Neural cell (in vitro differentiated cells): ENCODE measurements around the gene CD72. TPM values are rescaled to one million over a fixed set of nuclear protein-coding genes. Genes with fewer than 3 reads are reported as not detected.
"Not testable (repeated sequence)": the region's sequence is repeated elsewhere in the genome, so short reads cannot be mapped to it uniquely, and the experiment has no call there.

ENCODE experiments used
- H2AFZ ChIP-seq: fragments of 200-600, 300-800 bp; sonication (generic), shearing (Covaris generic); 2 replicates; pipeline ENCODE4 v1.6.0; 2014; ENCODE audit warnings: low read depth, mild to moderate bottlenecking, antibody characterized with exemption, low read length, moderate library complexity
- H3F3A ChIP-seq: fragments of 200-600 bp; shearing (Covaris generic); 2 replicates; pipeline ENCODE4 v1.6.1; 2016; ENCODE audit warnings: mild to moderate bottlenecking, moderate library complexity, mixed read lengths, antibody characterized with exemption, low read length; ENCODE audit not compliant: insufficient read depth, poor library complexity, severe bottlenecking
- H3K27ac ChIP-seq: fragments of 200-600, 300-800 bp; sonication (generic), shearing (Covaris generic); 2 replicates; pipeline ENCODE4 v1.5.1; 2014; ENCODE audit warnings: mild to moderate bottlenecking, low read length, moderate library complexity
- H3K27me3 ChIP-seq: fragments of 300-800, 200-600 bp; sonication (generic), shearing (Covaris generic); 2 replicates; pipeline ENCODE4 v1.6.0; 2014; ENCODE audit warnings: mild to moderate bottlenecking, low read depth, low read length, moderate library complexity; ENCODE audit not compliant: insufficient read depth
- H3K36me3 ChIP-seq: fragments of 300-800, 200-600 bp; sonication (generic), shearing (Covaris generic); 2 replicates; pipeline ENCODE4 v1.5.1; 2014; ENCODE audit warnings: mild to moderate bottlenecking, antibody characterized with exemption, low read length, moderate library complexity; ENCODE audit not compliant: insufficient read depth
- H3K4me2 ChIP-seq: fragments of 300-800, 200-600 bp; sonication (generic), shearing (Covaris generic); 2 replicates; pipeline ENCODE4 v1.6.0; 2014; ENCODE audit warnings: mild to moderate bottlenecking, low read length
- H3K4me3 ChIP-seq: fragments of 300-800, 200-600 bp; sonication (generic), shearing (Covaris generic); 2 replicates; pipeline ENCODE4 v1.5.1; 2014; ENCODE audit warnings: mild to moderate bottlenecking, low read length, moderate library complexity
- H3K79me2 ChIP-seq: fragments of 200-600 bp; shearing (Covaris generic); replicated peaks from 2 replicates; pipeline ENCODE4 v1.6.0; 2014; ENCODE audit warnings: mild to moderate bottlenecking, low read length, moderate library complexity; ENCODE audit not compliant: insufficient read depth
- H3K9ac ChIP-seq: fragments of 300-800, 200-600 bp; sonication (generic), shearing (Covaris generic); 2 replicates; pipeline ENCODE4 v1.6.1; 2016; ENCODE audit warnings: mild to moderate bottlenecking, low read length, mixed read lengths
- H3K9me2 ChIP-seq: fragments of 200-600 bp; shearing (Covaris generic); 2 replicates; pipeline ENCODE4 v1.6.1; 2016; ENCODE audit warnings: mild to moderate bottlenecking, low read length, mixed read lengths; ENCODE audit not compliant: insufficient read depth
- H3K9me3 ChIP-seq: fragments of 200-600, 300-800 bp; sonication (generic), shearing (Covaris generic); 2 replicates; pipeline ENCODE4 v1.6.1; 2016; ENCODE audit warnings: mild to moderate bottlenecking, mixed run types, low read length, moderate library complexity, mixed read lengths
- H4K20me1 ChIP-seq: fragments of 200-600 bp; shearing (Covaris generic); 2 replicates; pipeline ENCODE4 v1.6.1; 2016; ENCODE audit warnings: mild to moderate bottlenecking, mixed run types; ENCODE audit not compliant: insufficient read depth
- CTCF ChIP-seq: fragments of 450-650 bp; IDR thresholded peaks from 2 replicates; pipeline ENCODE4 v1.5.1; 2014; ENCODE audit warnings: antibody characterized with exemption, mild to moderate bottlenecking, moderate library complexity; ENCODE audit not compliant: poor library complexity, severe bottlenecking
- EP300 ChIP-seq: fragments of 450-650 bp; conservative IDR thresholded peaks from 2 replicates; pipeline ENCODE4 v1.6.1; 2014; ENCODE audit warnings: antibody characterized with exemption, mild to moderate bottlenecking, moderate library complexity; ENCODE audit not compliant: poor library complexity, severe bottlenecking
- EZH2 ChIP-seq: fragments of 200-600, 300-800 bp; shearing (Covaris generic), sonication (generic); IDR thresholded peaks from 2 replicates; pipeline ENCODE4 v1.6.1; 2014; ENCODE audit warnings: antibody characterized with exemption, low read length, borderline replicate concordance, mild to moderate bottlenecking; ENCODE audit not compliant: insufficient read depth, poor library complexity, severe bottlenecking
- MXI1 ChIP-seq: fragments of 450-650 bp; conservative IDR thresholded peaks from 2 replicates; pipeline ENCODE4 v1.6.1; 2014; ENCODE audit warnings: antibody characterized with exemption, mild to moderate bottlenecking; ENCODE audit not compliant: poor library complexity, severe bottlenecking
- POLR2AphosphoS5 ChIP-seq: IDR thresholded peaks from 2 replicates; pipeline ENCODE4 v1.6.1; 2012
- RAD21 ChIP-seq: fragments of 450-650 bp; conservative IDR thresholded peaks from 2 replicates; pipeline ENCODE4 v1.6.1; 2014; ENCODE audit warnings: antibody characterized with exemption, mild to moderate bottlenecking, moderate library complexity
- SMC3 ChIP-seq: fragments of 450-650 bp; conservative IDR thresholded peaks from 2 replicates; pipeline ENCODE4 v1.6.1; 2014; ENCODE audit warnings: antibody characterized with exemption, mild to moderate bottlenecking, moderate library complexity; ENCODE audit not compliant: poor library complexity
- TAF1 ChIP-seq: IDR thresholded peaks from 2 replicates; pipeline ENCODE4 v1.6.1; 2012; ENCODE audit warnings: low read depth
- polyA plus RNA-seq: library from polyadenylated mRNA; depleted of rRNA; stranded (reverse); fragments of >200 nt; gene quantifications from 2 replicates; pipeline ENCODE4 v1.2.3, GENCODE V29; 2014
- TF ChIP-seq, protein P1 (sequence below): IDR thresholded peaks from 2 replicates; pipeline ENCODE4 v1.6.1; 2012; ENCODE audit warnings: borderline replicate concordance

Gene CD72
- polyA plus RNA-seq, 1 donor from 2014 or later, result not detected

DNA sequence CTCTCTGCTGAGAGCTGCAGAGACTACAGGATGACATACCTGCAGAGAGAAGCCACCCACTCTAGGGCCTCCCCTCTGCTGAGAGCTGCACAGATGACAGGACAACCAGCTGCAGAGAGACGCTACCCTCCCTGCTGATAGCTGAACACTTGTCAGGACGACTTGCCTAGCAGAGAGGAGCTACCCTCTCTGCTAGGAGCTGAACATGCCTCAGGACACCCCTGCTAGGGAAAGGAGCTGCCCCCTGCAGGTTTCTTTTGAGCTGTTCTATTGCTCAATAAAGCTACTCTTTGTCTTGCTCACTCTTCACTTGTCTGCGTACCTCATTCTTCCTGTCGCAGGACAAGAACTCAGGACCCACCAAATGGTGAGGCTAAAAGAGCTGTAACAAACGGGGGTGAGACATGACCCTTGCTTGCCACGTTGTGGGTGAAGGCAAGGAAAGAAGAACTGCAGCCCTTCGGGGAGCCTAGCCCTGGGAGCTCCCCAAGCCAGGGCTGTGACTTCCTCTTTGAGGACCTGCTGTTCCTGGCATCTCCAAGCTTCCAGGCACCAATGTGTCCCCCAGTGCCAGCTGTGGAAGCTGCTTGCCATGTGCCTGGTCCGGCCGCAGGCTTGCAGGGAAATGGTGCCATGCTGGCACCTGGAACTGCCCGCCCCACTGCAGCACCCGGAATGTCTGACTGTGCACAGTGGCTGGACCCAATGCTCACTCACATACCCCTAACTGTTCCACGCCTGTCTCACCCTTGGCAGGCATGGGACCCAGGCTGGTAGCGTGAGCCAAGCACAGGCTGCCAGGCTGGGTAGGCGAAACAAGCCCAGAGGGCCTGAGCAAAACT lies 18.2 kb downstream of the CD72 start:
- H3K9me2 ChIP-seq, result no peaks in the 10 kb centered on the region
- no peaks in the 10 kb centered on the region for H3K27me3 ChIP-seq
- H3K27ac ChIP-seq, result no peak overlapping the region
- H3K4me3 ChIP-seq, result no peak overlapping the region
- H2AFZ ChIP-seq, result no peak overlapping the region
- no peaks in the 10 kb centered on the region for H3K79me2 ChIP-seq
- TF ChIP-seq SMC3 (no peak), TAF1 (no peak), EP300 (no peak), CTCF (no peak), POLR2AphosphoS5 (no peak), MXI1 (no peak), EZH2 (no peak), RAD21 (no peak)
- TF ChIP-seq, protein P1, sequence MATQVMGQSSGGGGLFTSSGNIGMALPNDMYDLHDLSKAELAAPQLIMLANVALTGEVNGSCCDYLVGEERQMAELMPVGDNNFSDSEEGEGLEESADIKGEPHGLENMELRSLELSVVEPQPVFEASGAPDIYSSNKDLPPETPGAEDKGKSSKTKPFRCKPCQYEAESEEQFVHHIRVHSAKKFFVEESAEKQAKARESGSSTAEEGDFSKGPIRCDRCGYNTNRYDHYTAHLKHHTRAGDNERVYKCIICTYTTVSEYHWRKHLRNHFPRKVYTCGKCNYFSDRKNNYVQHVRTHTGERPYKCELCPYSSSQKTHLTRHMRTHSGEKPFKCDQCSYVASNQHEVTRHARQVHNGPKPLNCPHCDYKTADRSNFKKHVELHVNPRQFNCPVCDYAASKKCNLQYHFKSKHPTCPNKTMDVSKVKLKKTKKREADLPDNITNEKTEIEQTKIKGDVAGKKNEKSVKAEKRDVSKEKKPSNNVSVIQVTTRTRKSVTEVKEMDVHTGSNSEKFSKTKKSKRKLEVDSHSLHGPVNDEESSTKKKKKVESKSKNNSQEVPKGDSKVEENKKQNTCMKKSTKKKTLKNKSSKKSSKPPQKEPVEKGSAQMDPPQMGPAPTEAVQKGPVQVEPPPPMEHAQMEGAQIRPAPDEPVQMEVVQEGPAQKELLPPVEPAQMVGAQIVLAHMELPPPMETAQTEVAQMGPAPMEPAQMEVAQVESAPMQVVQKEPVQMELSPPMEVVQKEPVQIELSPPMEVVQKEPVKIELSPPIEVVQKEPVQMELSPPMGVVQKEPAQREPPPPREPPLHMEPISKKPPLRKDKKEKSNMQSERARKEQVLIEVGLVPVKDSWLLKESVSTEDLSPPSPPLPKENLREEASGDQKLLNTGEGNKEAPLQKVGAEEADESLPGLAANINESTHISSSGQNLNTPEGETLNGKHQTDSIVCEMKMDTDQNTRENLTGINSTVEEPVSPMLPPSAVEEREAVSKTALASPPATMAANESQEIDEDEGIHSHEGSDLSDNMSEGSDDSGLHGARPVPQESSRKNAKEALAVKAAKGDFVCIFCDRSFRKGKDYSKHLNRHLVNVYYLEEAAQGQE, result no peak
- no peaks in the 10 kb centered on the region for H3K9me3 ChIP-seq
- no peak overlapping the region for H3K9ac ChIP-seq
- H3K36me3 ChIP-seq, result no peaks in the 10 kb centered on the region
- no peaks in the 10 kb centered on the region for H4K20me1 ChIP-seq
- H3F3A ChIP-seq, result no peaks in the 10 kb centered on the region
- H3K4me2 ChIP-seq, result no peak overlapping the region

DNA sequence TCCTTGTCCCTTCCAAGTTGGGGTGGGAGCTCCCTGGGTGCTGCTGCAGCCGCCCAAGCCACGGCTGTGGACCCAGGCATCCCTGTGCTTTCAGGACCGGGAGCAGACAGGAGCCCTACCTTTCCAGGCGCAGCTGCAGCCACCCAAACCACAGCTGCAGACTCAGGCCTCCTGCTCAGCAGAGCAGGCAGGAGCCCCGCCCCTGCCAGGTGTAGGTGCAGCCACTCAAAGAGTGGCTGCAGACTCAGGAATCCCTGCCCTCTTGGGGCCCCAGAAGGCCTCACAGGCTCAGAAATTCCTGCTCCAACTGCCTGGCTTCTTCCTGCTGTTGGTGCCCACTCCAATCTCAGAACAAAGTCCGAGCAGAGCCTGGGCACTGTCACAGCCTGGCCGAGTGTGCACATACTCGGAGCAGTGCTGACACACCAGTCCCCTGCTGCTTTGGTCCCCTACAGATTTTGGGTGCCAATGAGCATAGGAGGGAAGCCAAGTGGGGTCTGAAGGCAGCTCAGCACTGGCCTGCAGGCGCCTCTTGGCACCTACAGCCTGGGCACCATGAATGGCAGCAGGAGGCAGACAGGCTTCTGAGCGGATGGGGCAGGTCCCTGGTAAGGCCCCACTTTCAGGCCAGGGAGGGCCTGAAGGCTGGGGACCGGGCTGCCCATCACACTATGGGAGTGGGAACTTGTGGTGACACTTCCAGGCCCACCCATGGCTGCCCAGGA lies 19.2 kb downstream of the CD72 start:
- Histone ChIP-seq H3K27ac (no peak overlapping the region), H2AFZ (no peak overlapping the region), H3K9me3 (no peaks in the 10 kb centered on the region), H3K9me2 (no peaks in the 10 kb centered on the region), H3K36me3 (no peaks in the 10 kb centered on the region), H3K9ac (no peak overlapping the region), H3K4me2 (no peak overlapping the region), H4K20me1 (no peaks in the 10 kb centered on the region), H3F3A (no peaks in the 10 kb centered on the region), H3K4me3 (no peak overlapping the region), H3K79me2 (no peaks in the 10 kb centered on the region), H3K27me3 (no peaks in the 10 kb centered on the region)
- TF ChIP-seq RAD21 (no peak), TAF1 (no peak)

DNA sequence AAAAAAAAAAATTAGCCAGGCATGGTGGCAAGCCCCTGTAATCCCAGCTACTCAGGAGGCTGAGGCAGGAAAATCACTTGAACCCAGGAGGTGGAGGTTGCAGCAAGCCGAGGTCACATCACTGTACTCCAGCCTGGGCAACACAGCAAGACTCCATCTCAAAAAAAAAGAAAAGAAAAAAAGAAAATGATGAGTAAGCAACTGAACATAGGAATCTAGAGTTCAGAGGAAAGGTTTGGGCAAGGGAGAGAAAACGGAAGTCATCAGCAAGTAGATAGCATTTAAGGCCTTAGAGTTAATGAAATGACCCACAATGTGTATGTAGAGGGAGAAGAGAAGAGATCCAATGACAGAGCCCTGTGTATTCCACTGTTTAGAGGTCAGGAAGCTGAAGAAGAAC lies 21.3 kb downstream of the CD72 start:
- not testable (repeated sequence) for H3K36me3 ChIP-seq, H3K79me2 ChIP-seq, H3F3A ChIP-seq, H3K9me2 ChIP-seq, H2AFZ ChIP-seq, H3K27me3 ChIP-seq, H3K4me3 ChIP-seq, H3K9me3 ChIP-seq, H3K4me2 ChIP-seq, H3K27ac ChIP-seq, H4K20me1 ChIP-seq, H3K9ac ChIP-seq
